Natural killer cell (primary cell): ENCODE data around the gene XPNPEP2. TPM values are rescaled to one million over a fixed set of nuclear protein-coding genes. Genes with fewer than 3 reads are reported as not detected.

Experiments
- ATAC-seq, 3 donors: fragments of 150-1000 bp in 2 of 3; fragments of 200-7000 bp in 1 of 3; cut with Tn5 transposase; 1 replicate in 1 of 3; 2 replicates in 2 of 3; pipeline ENCODE4 v1.10.0; 2021; ENCODE audit warnings: mild to moderate bottlenecking in 2 of 3, moderate library complexity in 2 of 3
- DNase-seq, 2 donors: peaks; one replicate each; pipeline versions ENCODE4 v3.0.0 to v3.0.0-alpha.2; 2013 to 2021; ENCODE audit warnings: mixed read lengths in 1 of 2
- H3K27ac ChIP-seq: one replicate; pipeline ENCODE4 v1.5.1; 2013; ENCODE audit warnings: mild to moderate bottlenecking, low read length
- H3K27me3 ChIP-seq: one replicate; pipeline ENCODE4 v1.6.1; 2013; ENCODE audit warnings: low read length; ENCODE audit not compliant: control insufficient read depth, insufficient read depth
- H3K36me3 ChIP-seq: one replicate; pipeline ENCODE4 v1.6.1; 2013; ENCODE audit warnings: low read length; ENCODE audit not compliant: control insufficient read depth, insufficient read depth
- H3K4me1 ChIP-seq: one replicate; pipeline ENCODE4 v1.6.1; 2013; ENCODE audit warnings: low read length; ENCODE audit not compliant: control insufficient read depth, insufficient read depth
- H3K4me3 ChIP-seq: one replicate; pipeline ENCODE4 v1.5.1; 2013; ENCODE audit warnings: low read length
- H3K9me3 ChIP-seq: one replicate; pipeline ENCODE4 v1.6.1; 2013; ENCODE audit warnings: low read length; ENCODE audit not compliant: control insufficient read depth, insufficient read depth
- H3K27ac Mint-ChIP-seq, 2 donors: one replicate each; pipeline ENCODE4 v1.8.0; 2022; ENCODE audit warnings: mild to moderate bottlenecking in 2 of 2, mixed read lengths in 2 of 2, moderate library complexity in 1 of 2
- H3K27me3 Mint-ChIP-seq, 2 donors: one replicate each; pipeline ENCODE4 v1.8.0; 2022; ENCODE audit warnings: low read depth in 2 of 2, mixed read lengths in 2 of 2
- H3K36me3 Mint-ChIP-seq: one replicate; pipeline ENCODE4 v1.8.0; 2022; ENCODE audit warnings: mixed read lengths
- H3K4me1 Mint-ChIP-seq, 2 donors: one replicate each; pipeline ENCODE4 v1.8.0; 2022; ENCODE audit warnings: mixed read lengths in 2 of 2
- H3K4me3 Mint-ChIP-seq: one replicate; pipeline ENCODE4 v1.8.0; 2022; ENCODE audit warnings: mild to moderate bottlenecking, moderate library complexity, mixed read lengths
- H3K9me3 Mint-ChIP-seq, 2 donors: one replicate each; pipeline ENCODE4 v1.8.0; 2022; ENCODE audit warnings: mixed read lengths in 2 of 2
- CTCF ChIP-seq: fragments of 200-600 bp; IDR thresholded peaks from one replicate; pipeline ENCODE4 v1.8.0; 2022; ENCODE audit warnings: antibody characterized with exemption
- WGBS: methylation state at CpG from one replicate; pipeline ENCODE4 v1.1.7; 2013; ENCODE audit warnings: missing lambda C conversion rate; ENCODE audit not compliant: insufficient coverage; 5-methylcytosine and 5-hydroxymethylcytosine counted together
- intact Hi-C: fragments of 100-400 bp; cut with micrococcal nuclease; formaldehyde crosslinking; loops from one replicate; pipeline ENCODE4 v1.14.2; 2022
- total RNA-seq, 4 donors: library from RNA; stranded (reverse); fragments of 120-200 nt in 1 of 4; gene quantifications; one replicate each; pipeline versions ENCODE4 v1.2.3 to v1.2.4, GENCODE V29; 2013 to 2022

Gene XPNPEP2
- total RNA-seq, 3 donors from 2014 or later (not counting 1 experiment from before 2014, with no cell fraction given), result 0.96 to 2.6 (median 1.6) TPM

- Mint-ChIP-seq H3K4me1 (peaks cover 4 to 22% of the 10 kb centered on the region in 2 donors), H3K27ac (peak overlapping the region; percentile 70 to 74), H3K4me3 (no peak overlapping the region), H3K9me3 (no peaks in the 10 kb centered on the region), H3K36me3 (no peaks in the 10 kb centered on the region), H3K27me3 (no peaks in the 10 kb centered on the region)
- no peak overlapping the region for H3K4me3 ChIP-seq
- intact Hi-C loops, result no loop called here
- no peak overlapping the region for H3K27ac ChIP-seq
- no peaks in the 10 kb centered on the region for H3K9me3 ChIP-seq
- TF ChIP-seq CTCF, result no peak
- H3K27me3 ChIP-seq, result no peaks in the 10 kb centered on the region
- peaks cover 88% of the 10 kb centered on the region for H3K36me3 ChIP-seq
- H3K4me1 ChIP-seq, result peaks cover 50% of the 10 kb centered on the region
- WGBS, result 93% methylated on average over 18 of the region's 18 CpGs
- ATAC-seq (no peak), DNase-seq (no peak)
Measured at GRCh38 chrX:129792586-129793291, 54.0 kb downstream of the XPNPEP2 start.

GRCh38 chrX:129793604-129794191, 54.9 kb downstream of the XPNPEP2 start:
- DNase-seq (no peak), ATAC-seq (no peak)
- Histone ChIP-seq H3K9me3 (no peaks in the 10 kb centered on the region), H3K27ac (no peak overlapping the region), H3K36me3 (peaks cover 83% of the 10 kb centered on the region), H3K4me3 (no peak overlapping the region), H3K27me3 (no peaks in the 10 kb centered on the region), H3K4me1 (peaks cover 45% of the 10 kb centered on the region)
- 92% methylated on average over 20 of the region's 20 CpGs for WGBS
- Mint-ChIP-seq H3K36me3 (no peaks in the 10 kb centered on the region), H3K4me3 (no peak overlapping the region), H3K27me3 (no peaks in the 10 kb centered on the region), H3K4me1 (peaks cover 13 to 19% of the 10 kb centered on the region in 2 donors), H3K9me3 (no peaks in the 10 kb centered on the region), H3K27ac (peak overlapping the region; percentile 70 to 74)
- intact Hi-C loops, result no loop called here
- no peak for TF ChIP-seq CTCF

- no peaks in the 10 kb centered on the region for H3K9me3 Mint-ChIP-seq
- Histone ChIP-seq H3K27me3 (no peaks in the 10 kb centered on the region), H3K4me3 (no peak overlapping the region), H3K4me1 (peaks cover 38% of the 10 kb centered on the region), H3K9me3 (no peaks in the 10 kb centered on the region), H3K36me3 (peaks cover 72% of the 10 kb centered on the region), H3K27ac (no peak overlapping the region)
- peak overlapping the region; percentile 70 to 74 for H3K27ac Mint-ChIP-seq
- H3K36me3 Mint-ChIP-seq, result no peaks in the 10 kb centered on the region
- intact Hi-C loops, result no loop called here
- DNase-seq (no peak), ATAC-seq (no peak)
- WGBS, result no CpG with 5 or more reads among the region's 1 CpG
- H3K4me3 Mint-ChIP-seq, result no peak overlapping the region
- peaks cover 22 to 26% of the 10 kb centered on the region in 2 donors for H3K4me1 Mint-ChIP-seq
- TF ChIP-seq CTCF, result no peak
- H3K27me3 Mint-ChIP-seq, result no peaks in the 10 kb centered on the region
Measured at GRCh38 chrX:129795584-129795983, 56.8 kb downstream of the XPNPEP2 start.
